Measurements from ENCODE around the gene CILP.

DNA sequence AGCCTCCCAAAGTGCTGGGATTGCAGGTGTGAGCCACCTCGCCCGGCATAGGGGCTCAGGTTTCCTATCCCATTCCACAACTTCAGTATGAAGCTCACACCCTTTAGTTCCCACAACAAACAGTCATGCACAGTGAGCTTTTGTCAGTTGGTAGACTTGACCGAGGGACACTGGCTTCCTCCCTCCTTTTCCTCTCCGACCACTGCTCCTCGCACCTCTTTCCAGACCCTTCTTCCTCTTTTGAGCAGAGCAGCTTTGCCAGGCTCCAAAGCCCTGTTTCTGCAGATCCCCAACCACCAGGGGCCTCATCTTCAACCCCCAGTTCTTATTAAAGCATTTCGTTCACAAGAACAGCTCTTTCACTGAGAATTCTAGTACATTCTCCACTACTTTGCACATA is 12.7 kb upstream of the CILP start:
- TF ChIP-seq POLR2A (IDR thresholded peaks at IDR 0.05) (no peak), POLR2AphosphoS5 (IDR thresholded peaks at IDR 0.05) (no peak)
- TF ChIP-seq, protein P1, sequence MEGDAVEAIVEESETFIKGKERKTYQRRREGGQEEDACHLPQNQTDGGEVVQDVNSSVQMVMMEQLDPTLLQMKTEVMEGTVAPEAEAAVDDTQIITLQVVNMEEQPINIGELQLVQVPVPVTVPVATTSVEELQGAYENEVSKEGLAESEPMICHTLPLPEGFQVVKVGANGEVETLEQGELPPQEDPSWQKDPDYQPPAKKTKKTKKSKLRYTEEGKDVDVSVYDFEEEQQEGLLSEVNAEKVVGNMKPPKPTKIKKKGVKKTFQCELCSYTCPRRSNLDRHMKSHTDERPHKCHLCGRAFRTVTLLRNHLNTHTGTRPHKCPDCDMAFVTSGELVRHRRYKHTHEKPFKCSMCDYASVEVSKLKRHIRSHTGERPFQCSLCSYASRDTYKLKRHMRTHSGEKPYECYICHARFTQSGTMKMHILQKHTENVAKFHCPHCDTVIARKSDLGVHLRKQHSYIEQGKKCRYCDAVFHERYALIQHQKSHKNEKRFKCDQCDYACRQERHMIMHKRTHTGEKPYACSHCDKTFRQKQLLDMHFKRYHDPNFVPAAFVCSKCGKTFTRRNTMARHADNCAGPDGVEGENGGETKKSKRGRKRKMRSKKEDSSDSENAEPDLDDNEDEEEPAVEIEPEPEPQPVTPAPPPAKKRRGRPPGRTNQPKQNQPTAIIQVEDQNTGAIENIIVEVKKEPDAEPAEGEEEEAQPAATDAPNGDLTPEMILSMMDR (IDR thresholded peaks at IDR 0.05) = no peak

Measured in sigmoid colon (tissue), 4 donors.